ENCODE results near the gene MTARC2. TPM values are rescaled to one million over a fixed set of nuclear protein-coding genes. Genes with fewer than 3 reads are reported as not detected.

The MTARC2 gene
- polyA plus RNA-seq, 1 donor from 2014 or later: not detected

DNA sequence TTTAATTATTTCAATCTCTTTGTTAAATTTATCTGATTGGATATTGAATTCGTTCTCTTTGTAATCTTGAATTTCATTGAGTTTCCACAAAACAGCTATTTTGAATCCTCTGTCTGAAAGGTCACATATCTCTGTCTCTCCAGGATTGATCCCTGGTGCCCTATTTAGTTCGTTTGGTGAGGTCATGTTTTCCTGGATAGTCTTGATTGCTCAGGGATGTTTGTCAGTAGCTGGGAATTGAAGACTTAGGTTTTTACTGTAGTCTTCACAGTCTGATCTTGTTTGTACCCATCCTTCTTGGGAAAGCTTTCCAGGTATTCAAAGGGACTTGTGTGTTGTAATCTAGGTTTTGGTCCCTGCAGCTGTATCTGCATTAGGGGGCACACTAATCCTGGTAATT, 6.8 kb upstream of the MTARC2 start:
- Histone ChIP-seq H3K9me2 (ENCODE audit: insufficient read depth, low read length) (no peaks in the 10 kb centered on the region), H3K79me2 (replicated peaks; ENCODE audit: insufficient read depth, low read length) (no peaks in the 10 kb centered on the region), H3F3A (ENCODE audit: insufficient read depth, low read length, poor library complexity, severe bottlenecking) (no peaks in the 10 kb centered on the region), H4K20me1 (ENCODE audit: insufficient read depth) (no peaks in the 10 kb centered on the region), H3K36me3 (ENCODE audit: insufficient read depth, low read length) (no peaks in the 10 kb centered on the region), H3K9ac (ENCODE audit: low read length) (no peak overlapping the region), H3K27me3 (ENCODE audit: insufficient read depth, low read depth, low read length) (peaks cover 5% of the 10 kb centered on the region), H3K4me3 (ENCODE audit: low read length) (no peak overlapping the region), H3K4me2 (ENCODE audit: low read length) (no peak overlapping the region), H2AFZ (ENCODE audit: low read depth, low read length) (no peak overlapping the region), H3K27ac (ENCODE audit: low read length) (no peak overlapping the region), H3K9me3 (ENCODE audit: low read length) (no peaks in the 10 kb centered on the region)
- TF ChIP-seq POLR2AphosphoS5 (IDR thresholded peaks at IDR 0.05): no peak
- TF ChIP-seq EP300 (conservative IDR thresholded peaks at IDR 0.05; ENCODE audit: poor library complexity, severe bottlenecking): no peak
- no peak for TF ChIP-seq RAD21 (conservative IDR thresholded peaks at IDR 0.05)

DNA sequence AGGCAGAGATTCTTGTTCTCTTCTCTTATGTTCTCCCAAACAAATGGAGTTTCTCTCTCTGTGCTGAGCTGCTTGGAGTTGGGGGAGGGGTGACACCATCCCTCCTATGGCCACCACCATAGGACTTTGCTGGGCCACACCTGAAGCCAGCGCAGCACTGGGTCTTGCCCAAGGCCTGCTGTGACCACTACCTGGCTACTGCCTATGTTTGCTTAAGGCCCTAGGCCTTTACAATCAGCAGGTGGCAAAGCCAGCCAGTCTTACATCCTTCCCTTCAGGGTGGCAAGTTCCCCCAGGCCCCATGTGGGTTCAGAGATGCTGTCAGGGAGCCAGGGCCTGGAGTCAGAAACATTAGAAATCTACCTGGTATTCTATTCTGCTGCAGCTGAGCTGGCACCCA, 6.3 kb upstream of the MTARC2 start:
- H3K9me3 ChIP-seq (ENCODE audit: low read length): no peaks in the 10 kb centered on the region
- H3F3A ChIP-seq (ENCODE audit: insufficient read depth, low read length, poor library complexity, severe bottlenecking): no peaks in the 10 kb centered on the region
- no peak overlapping the region for H3K9ac ChIP-seq (ENCODE audit: low read length)
- H2AFZ ChIP-seq (ENCODE audit: low read depth, low read length): no peak overlapping the region
- H3K79me2 ChIP-seq (replicated peaks; ENCODE audit: insufficient read depth, low read length): no peaks in the 10 kb centered on the region
- H3K9me2 ChIP-seq (ENCODE audit: insufficient read depth, low read length): no peaks in the 10 kb centered on the region
- H3K27ac ChIP-seq (ENCODE audit: low read length): no peak overlapping the region
- H4K20me1 ChIP-seq (ENCODE audit: insufficient read depth): no peaks in the 10 kb centered on the region
- H3K36me3 ChIP-seq (ENCODE audit: insufficient read depth, low read length): no peaks in the 10 kb centered on the region
- TF ChIP-seq SMC3 (conservative IDR thresholded peaks at IDR 0.05; ENCODE audit: poor library complexity) (no peak), RAD21 (conservative IDR thresholded peaks at IDR 0.05) (no peak), EZH2 (IDR thresholded peaks at IDR 0.05; ENCODE audit: borderline replicate concordance, insufficient read depth, low read length, poor library complexity, severe bottlenecking) (no peak)
- H3K27me3 ChIP-seq (ENCODE audit: insufficient read depth, low read depth, low read length): peaks cover 10% of the 10 kb centered on the region
- no peak overlapping the region for H3K4me3 ChIP-seq (ENCODE audit: low read length)
- H3K4me2 ChIP-seq (ENCODE audit: low read length): no peak overlapping the region

DNA sequence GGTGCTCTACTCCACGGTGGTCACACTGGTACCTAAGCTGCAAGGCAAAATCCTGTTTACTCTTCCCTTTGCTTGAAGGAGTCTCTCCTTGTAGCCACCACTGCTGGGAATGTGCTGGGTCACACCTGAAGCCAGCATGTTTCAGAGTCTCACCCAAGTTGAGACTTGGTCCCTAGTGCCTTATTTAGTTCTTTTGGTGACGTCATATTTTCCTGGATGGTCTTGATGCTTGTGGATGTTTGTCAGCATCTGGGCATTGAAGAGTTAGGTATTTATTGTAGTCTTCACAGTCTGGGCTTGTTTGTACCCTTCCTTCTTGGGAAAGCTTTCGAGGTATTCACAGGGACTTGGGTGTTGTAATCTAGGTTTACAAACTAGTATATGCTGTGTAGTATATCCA, 5.6 kb upstream of the MTARC2 start:
- Histone ChIP-seq H3K27ac (ENCODE audit: low read length) (no peak overlapping the region), H3K9me3 (ENCODE audit: low read length) (no peaks in the 10 kb centered on the region), H3K9me2 (ENCODE audit: insufficient read depth, low read length) (no peaks in the 10 kb centered on the region), H3K4me2 (ENCODE audit: low read length) (no peak overlapping the region), H3K79me2 (replicated peaks; ENCODE audit: insufficient read depth, low read length) (no peaks in the 10 kb centered on the region), H3K27me3 (ENCODE audit: insufficient read depth, low read depth, low read length) (peaks cover 17% of the 10 kb centered on the region), H3K4me3 (ENCODE audit: low read length) (no peak overlapping the region), H4K20me1 (ENCODE audit: insufficient read depth) (no peaks in the 10 kb centered on the region), H3F3A (ENCODE audit: insufficient read depth, low read length, poor library complexity, severe bottlenecking) (no peaks in the 10 kb centered on the region), H2AFZ (ENCODE audit: low read depth, low read length) (no peak overlapping the region), H3K36me3 (ENCODE audit: insufficient read depth, low read length) (no peaks in the 10 kb centered on the region), H3K9ac (ENCODE audit: low read length) (no peak overlapping the region)
- TF ChIP-seq, protein P1, sequence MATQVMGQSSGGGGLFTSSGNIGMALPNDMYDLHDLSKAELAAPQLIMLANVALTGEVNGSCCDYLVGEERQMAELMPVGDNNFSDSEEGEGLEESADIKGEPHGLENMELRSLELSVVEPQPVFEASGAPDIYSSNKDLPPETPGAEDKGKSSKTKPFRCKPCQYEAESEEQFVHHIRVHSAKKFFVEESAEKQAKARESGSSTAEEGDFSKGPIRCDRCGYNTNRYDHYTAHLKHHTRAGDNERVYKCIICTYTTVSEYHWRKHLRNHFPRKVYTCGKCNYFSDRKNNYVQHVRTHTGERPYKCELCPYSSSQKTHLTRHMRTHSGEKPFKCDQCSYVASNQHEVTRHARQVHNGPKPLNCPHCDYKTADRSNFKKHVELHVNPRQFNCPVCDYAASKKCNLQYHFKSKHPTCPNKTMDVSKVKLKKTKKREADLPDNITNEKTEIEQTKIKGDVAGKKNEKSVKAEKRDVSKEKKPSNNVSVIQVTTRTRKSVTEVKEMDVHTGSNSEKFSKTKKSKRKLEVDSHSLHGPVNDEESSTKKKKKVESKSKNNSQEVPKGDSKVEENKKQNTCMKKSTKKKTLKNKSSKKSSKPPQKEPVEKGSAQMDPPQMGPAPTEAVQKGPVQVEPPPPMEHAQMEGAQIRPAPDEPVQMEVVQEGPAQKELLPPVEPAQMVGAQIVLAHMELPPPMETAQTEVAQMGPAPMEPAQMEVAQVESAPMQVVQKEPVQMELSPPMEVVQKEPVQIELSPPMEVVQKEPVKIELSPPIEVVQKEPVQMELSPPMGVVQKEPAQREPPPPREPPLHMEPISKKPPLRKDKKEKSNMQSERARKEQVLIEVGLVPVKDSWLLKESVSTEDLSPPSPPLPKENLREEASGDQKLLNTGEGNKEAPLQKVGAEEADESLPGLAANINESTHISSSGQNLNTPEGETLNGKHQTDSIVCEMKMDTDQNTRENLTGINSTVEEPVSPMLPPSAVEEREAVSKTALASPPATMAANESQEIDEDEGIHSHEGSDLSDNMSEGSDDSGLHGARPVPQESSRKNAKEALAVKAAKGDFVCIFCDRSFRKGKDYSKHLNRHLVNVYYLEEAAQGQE (IDR thresholded peaks at IDR 0.05; ENCODE audit: borderline replicate concordance): no peak
- TF ChIP-seq, protein P2, sequence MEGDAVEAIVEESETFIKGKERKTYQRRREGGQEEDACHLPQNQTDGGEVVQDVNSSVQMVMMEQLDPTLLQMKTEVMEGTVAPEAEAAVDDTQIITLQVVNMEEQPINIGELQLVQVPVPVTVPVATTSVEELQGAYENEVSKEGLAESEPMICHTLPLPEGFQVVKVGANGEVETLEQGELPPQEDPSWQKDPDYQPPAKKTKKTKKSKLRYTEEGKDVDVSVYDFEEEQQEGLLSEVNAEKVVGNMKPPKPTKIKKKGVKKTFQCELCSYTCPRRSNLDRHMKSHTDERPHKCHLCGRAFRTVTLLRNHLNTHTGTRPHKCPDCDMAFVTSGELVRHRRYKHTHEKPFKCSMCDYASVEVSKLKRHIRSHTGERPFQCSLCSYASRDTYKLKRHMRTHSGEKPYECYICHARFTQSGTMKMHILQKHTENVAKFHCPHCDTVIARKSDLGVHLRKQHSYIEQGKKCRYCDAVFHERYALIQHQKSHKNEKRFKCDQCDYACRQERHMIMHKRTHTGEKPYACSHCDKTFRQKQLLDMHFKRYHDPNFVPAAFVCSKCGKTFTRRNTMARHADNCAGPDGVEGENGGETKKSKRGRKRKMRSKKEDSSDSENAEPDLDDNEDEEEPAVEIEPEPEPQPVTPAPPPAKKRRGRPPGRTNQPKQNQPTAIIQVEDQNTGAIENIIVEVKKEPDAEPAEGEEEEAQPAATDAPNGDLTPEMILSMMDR (IDR thresholded peaks at IDR 0.05; ENCODE audit: poor library complexity, severe bottlenecking): no peak
- TF ChIP-seq SMC3 (conservative IDR thresholded peaks at IDR 0.05; ENCODE audit: poor library complexity) (no peak), EZH2 (IDR thresholded peaks at IDR 0.05; ENCODE audit: borderline replicate concordance, insufficient read depth, low read length, poor library complexity, severe bottlenecking) (no peak)
